CD4-positive, alpha-beta memory T cell (primary cell): ENCODE results near the gene GRIA2. TPM values are rescaled to one million over a fixed set of nuclear protein-coding genes. Genes with fewer than 3 reads are reported as not detected.
"Not testable (repeated sequence)": the region's sequence is repeated elsewhere in the genome, so short reads cannot be mapped to it uniquely, and the experiment has no call there.

ENCODE experiments used
- CTCF ChIA-PET: fragments of 350-600 bp; sonication (Branson Sonifier 250); formaldehyde crosslinking; loops from one replicate; lab custom pipeline; 2021; ENCODE audit warnings: inconsistent platforms; ENCODE audit not compliant: partially characterized antibody; lab: Charles Lee
- POLR2A ChIA-PET: fragments of 350-600 bp; sonication (Branson Sonifier 250); formaldehyde crosslinking; loops from one replicate; lab custom pipeline; 2021; ENCODE audit not compliant: partially characterized antibody; lab: Charles Lee
- DNase-seq, 5 donors: peaks; one replicate each; pipeline versions ENCODE4 v3.0.0 to v3.0.0-alpha.2; 2020 to 2022; ENCODE audit warnings: mixed read lengths in 1 of 5
- H3K27ac ChIP-seq: one replicate; pipeline ENCODE4 v1.7.0; 2013; ENCODE audit warnings: low read depth, low read length
- H3K27me3 ChIP-seq: 2 replicates; pipeline ENCODE4 v1.7.0; 2013; ENCODE audit warnings: mild to moderate bottlenecking, low read length, moderate library complexity; ENCODE audit not compliant: insufficient read depth
- H3K36me3 ChIP-seq: 2 replicates; pipeline ENCODE4 v1.7.0; 2013; ENCODE audit warnings: mild to moderate bottlenecking, low read length, moderate library complexity; ENCODE audit not compliant: insufficient read depth
- H3K4me1 ChIP-seq: 2 replicates; pipeline ENCODE4 v1.7.0; 2013; ENCODE audit warnings: mild to moderate bottlenecking, low read length, moderate library complexity; ENCODE audit not compliant: insufficient read depth
- H3K4me3 ChIP-seq, 2 donors: one replicate each; pipeline ENCODE4 v1.7.0; 2013; ENCODE audit warnings: low read length in 2 of 2, mild to moderate bottlenecking in 1 of 2
- H3K9me3 ChIP-seq, 2 donors: one replicate each; pipeline ENCODE4 v1.7.0; 2013; ENCODE audit warnings: low read length in 2 of 2, control low read depth in 1 of 2; ENCODE audit not compliant: control insufficient read depth in 1 of 2
- H3K27ac Mint-ChIP-seq, 7 donors: one replicate each; pipeline ENCODE4 v1.8.0; 2020 to 2021; ENCODE audit warnings: mixed read lengths in 7 of 7, mild to moderate bottlenecking in 6 of 7, inconsistent platforms in 3 of 7, moderate library complexity in 3 of 7
- H3K27me3 Mint-ChIP-seq, 2 donors: one replicate each; pipeline ENCODE4 v1.8.0; 2020 to 2021; ENCODE audit warnings: mixed read lengths in 2 of 2
- H3K36me3 Mint-ChIP-seq, 2 donors: one replicate each; pipeline ENCODE4 v1.8.0; 2020 to 2021; ENCODE audit warnings: mixed read lengths in 2 of 2, inconsistent platforms in 1 of 2, mild to moderate bottlenecking in 1 of 2
- H3K4me1 Mint-ChIP-seq, 4 donors: one replicate each; pipeline ENCODE4 v1.8.0; 2020 to 2021; ENCODE audit warnings: mixed read lengths in 4 of 4, mild to moderate bottlenecking in 1 of 4
- H3K4me3 Mint-ChIP-seq, 8 donors: one replicate each; pipeline ENCODE4 v1.8.0; 2020 to 2021; ENCODE audit warnings: mixed read lengths in 8 of 8, mild to moderate bottlenecking in 7 of 8, moderate library complexity in 6 of 8, inconsistent platforms in 3 of 8
- H3K9me3 Mint-ChIP-seq, 8 donors: one replicate each; pipeline ENCODE4 v1.8.0; 2020 to 2021; ENCODE audit warnings: mixed read lengths in 8 of 8, mild to moderate bottlenecking in 5 of 8, inconsistent platforms in 3 of 8, moderate library complexity in 1 of 8
- intact Hi-C: fragments of 100-400 bp; cut with micrococcal nuclease; formaldehyde crosslinking; loops from one replicate; pipeline ENCODE4 v1.15.1; 2023
- polyA plus RNA-seq, 2 donors: library from polyadenylated mRNA; unstranded; fragments of 300-500 nt; fragmentation: Illumina TruSeq; gene quantifications; one replicate each; pipeline ENCODE4 v1.2.3, GENCODE V29; 2021
- total RNA-seq, 2 experiments: library from RNA; stranded (reverse); gene quantifications; one replicate each; pipeline ENCODE4 v1.2.3, GENCODE V29; 2021

GRIA2 gene
- total RNA-seq, result not detected
- not detected for polyA plus RNA-seq

GRCh38 chr4:157220371-157220881 is at the start of gene GRIA2:
Gene GRIA2 (plus strand): TSS chr4:157220728. CDS start chr4:157221043, 315 bp downstream.
- Histone ChIP-seq H3K27ac (no peak within 1 kb of the TSS), H3K4me3 (no peak within 1 kb of the TSS), H3K4me1 (no peaks in the 10 kb centered on the region), H3K27me3 (no peaks in the 10 kb centered on the region), H3K36me3 (no peaks in the 10 kb centered on the region), H3K9me3 (no peaks in the 10 kb centered on the region)
- no peak for DNase-seq
- intact Hi-C loops, result no loop called here
- Mint-ChIP-seq H3K9me3 (peaks cover 2 to 26% (median 11%) of the 10 kb centered on the region in 8 donors), H3K4me1 (peaks cover 0 to 1% (median 0%) of the 10 kb centered on the region in 4 donors), H3K27me3 (peaks cover 11% of the 10 kb centered on the region in 2 donors), H3K27ac (no peak within 1 kb of the TSS), H3K36me3 (no peaks in the 10 kb centered on the region), H3K4me3 (no peak within 1 kb of the TSS)
- POLR2A ChIA-PET, result no interaction called here
- CTCF ChIA-PET, result no interaction called here

- no peak overlapping the region for H3K4me3 Mint-ChIP-seq
- H3K27ac ChIP-seq, result no peak overlapping the region
- no peak for DNase-seq
- H3K36me3 Mint-ChIP-seq, result no peaks in the 10 kb centered on the region
- H3K4me1 ChIP-seq, result no peaks in the 10 kb centered on the region
- peaks cover 0 to 6% (median 0%) of the 10 kb centered on the region in 8 donors for H3K9me3 Mint-ChIP-seq
- intact Hi-C loops, result no loop called here
- ChIA-PET POLR2A (no interaction called here), CTCF (no interaction called here)
- H3K4me1 Mint-ChIP-seq, result no peaks in the 10 kb centered on the region
- no peak overlapping the region for H3K27ac Mint-ChIP-seq
- no peaks in the 10 kb centered on the region for H3K9me3 ChIP-seq
- no peaks in the 10 kb centered on the region for H3K36me3 ChIP-seq
- no peak overlapping the region for H3K4me3 ChIP-seq
- H3K27me3 ChIP-seq, result no peaks in the 10 kb centered on the region
- no peaks in the 10 kb centered on the region for H3K27me3 Mint-ChIP-seq
Measured at GRCh38 chr4:157172011-157172410, 48.5 kb upstream of the GRIA2 start.

- intact Hi-C loops, H3K36me3 Mint-ChIP-seq, H3K27ac ChIP-seq, H3K9me3 ChIP-seq, H3K4me3 ChIP-seq, DNase-seq, POLR2A ChIA-PET, H3K4me1 ChIP-seq, H3K27ac Mint-ChIP-seq, H3K27me3 Mint-ChIP-seq, H3K4me3 Mint-ChIP-seq, H3K4me1 Mint-ChIP-seq, CTCF ChIA-PET, H3K27me3 ChIP-seq, H3K36me3 ChIP-seq: not testable (repeated sequence)
- H3K9me3 Mint-ChIP-seq, result peaks cover 0 to 17% (median 1%) of the 10 kb centered on the region in 8 donors
Measured at GRCh38 chr4:157180268-157180667, 40.3 kb upstream of the GRIA2 start.

DNA sequence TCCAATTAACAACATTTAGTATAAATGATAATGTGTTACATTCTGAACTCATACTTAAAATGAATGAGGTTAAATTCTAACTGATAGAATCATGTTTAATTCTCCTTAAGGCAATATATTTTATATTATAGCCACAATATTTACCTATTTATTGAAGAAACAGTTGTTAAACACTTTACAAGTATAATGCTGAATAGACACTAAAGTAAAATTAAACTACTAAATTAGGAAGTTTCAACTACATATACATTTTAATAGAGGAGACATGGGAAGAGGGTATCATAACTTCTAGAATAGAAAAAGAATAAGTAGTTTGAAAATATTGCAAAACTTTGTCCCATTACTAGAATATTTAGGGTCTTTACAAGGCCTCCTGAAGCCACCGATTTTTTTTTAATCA is 36.2 kb upstream of the GRIA2 start:
- no peak for DNase-seq
- H3K36me3 Mint-ChIP-seq, result no peaks in the 10 kb centered on the region
- H3K27ac ChIP-seq, result no peak overlapping the region
- H3K4me1 ChIP-seq, result no peaks in the 10 kb centered on the region
- no peak overlapping the region for H3K4me3 ChIP-seq
- H3K27ac Mint-ChIP-seq, result no peak overlapping the region
- no peak overlapping the region for H3K4me3 Mint-ChIP-seq
- H3K27me3 ChIP-seq, result no peaks in the 10 kb centered on the region
- no peaks in the 10 kb centered on the region for H3K27me3 Mint-ChIP-seq
- H3K36me3 ChIP-seq, result no peaks in the 10 kb centered on the region
- no peaks in the 10 kb centered on the region for H3K9me3 ChIP-seq
- no peaks in the 10 kb centered on the region for H3K4me1 Mint-ChIP-seq
- ChIA-PET POLR2A (no interaction called here), CTCF (no interaction called here)
- peaks cover 0 to 17% (median 8%) of the 10 kb centered on the region in 8 donors for H3K9me3 Mint-ChIP-seq
- intact Hi-C loops, result no loop called here

GRCh38 chr4:157185363-157185762 is 35.2 kb upstream of the GRIA2 start:
- intact Hi-C loops, result no loop called here
- Histone ChIP-seq H3K4me1 (no peaks in the 10 kb centered on the region), H3K27me3 (no peaks in the 10 kb centered on the region), H3K9me3 (no peaks in the 10 kb centered on the region), H3K27ac (no peak overlapping the region), H3K36me3 (no peaks in the 10 kb centered on the region), H3K4me3 (no peak overlapping the region)
- no peak overlapping the region for H3K27ac Mint-ChIP-seq
- peaks cover 0 to 23% (median 10%) of the 10 kb centered on the region in 8 donors for H3K9me3 Mint-ChIP-seq
- H3K4me1 Mint-ChIP-seq, result no peaks in the 10 kb centered on the region
- no peaks in the 10 kb centered on the region for H3K27me3 Mint-ChIP-seq
- H3K36me3 Mint-ChIP-seq, result peaks cover 0 to 5% of the 10 kb centered on the region in 2 donors
- CTCF ChIA-PET, result no interaction called here
- no peak overlapping the region for H3K4me3 Mint-ChIP-seq
- POLR2A ChIA-PET, result no interaction called here
- no peak for DNase-seq

GRCh38 chr4:157195374-157195773 is 25.2 kb upstream of the GRIA2 start:
- no peaks in the 10 kb centered on the region for H3K27me3 Mint-ChIP-seq
- intact Hi-C loops, result no loop called here
- H3K4me1 Mint-ChIP-seq, result no peaks in the 10 kb centered on the region
- Histone ChIP-seq H3K9me3 (no peaks in the 10 kb centered on the region), H3K27ac (no peak overlapping the region), H3K4me3 (no peak overlapping the region), H3K4me1 (no peaks in the 10 kb centered on the region), H3K27me3 (no peaks in the 10 kb centered on the region), H3K36me3 (no peaks in the 10 kb centered on the region)
- no peak overlapping the region for H3K27ac Mint-ChIP-seq
- peaks cover 0 to 11% (median under 1%) of the 10 kb centered on the region in 8 donors for H3K9me3 Mint-ChIP-seq
- ChIA-PET CTCF (no interaction called here), POLR2A (no interaction called here)
- H3K4me3 Mint-ChIP-seq, result no peak overlapping the region
- no peaks in the 10 kb centered on the region for H3K36me3 Mint-ChIP-seq
- no peak for DNase-seq

GRCh38 chr4:157196046-157196445 is 24.5 kb upstream of the GRIA2 start:
- no peak for DNase-seq
- no peaks in the 10 kb centered on the region for H3K27me3 Mint-ChIP-seq
- Histone ChIP-seq H3K9me3 (no peaks in the 10 kb centered on the region), H3K4me1 (no peaks in the 10 kb centered on the region), H3K4me3 (no peak overlapping the region), H3K36me3 (no peaks in the 10 kb centered on the region), H3K27me3 (no peaks in the 10 kb centered on the region), H3K27ac (no peak overlapping the region)
- no peaks in the 10 kb centered on the region for H3K4me1 Mint-ChIP-seq
- intact Hi-C loops, result no loop called here
- ChIA-PET POLR2A (no interaction called here), CTCF (no interaction called here)
- no peak overlapping the region for H3K4me3 Mint-ChIP-seq
- H3K27ac Mint-ChIP-seq, result no peak overlapping the region
- no peaks in the 10 kb centered on the region for H3K36me3 Mint-ChIP-seq
- peaks cover 0 to 8% (median under 1%) of the 10 kb centered on the region in 8 donors for H3K9me3 Mint-ChIP-seq
